WTC11 (cell line): ENCODE data around the gene ALDH5A1. TPM values are rescaled to one million over a fixed set of nuclear protein-coding genes. Genes with fewer than 3 reads are reported as not detected.

Experiments
- ATAC-seq: fragments of 200-7000 bp; cut with Tn5 transposase; 2 replicates; pipeline ENCODE4 v1.10.0; 2021; ENCODE audit warnings: mild to moderate bottlenecking, moderate library complexity
- CTCF ChIA-PET: fragments of 300-600 bp; sonication (Branson Sonifier 250); formaldehyde crosslinking; loops from one replicate; lab custom pipeline; 2021; ENCODE audit warnings: antibody characterized with exemption; lab: Charles Lee
- POLR2A ChIA-PET: fragments of 350-600 bp; sonication (Branson Sonifier 250); formaldehyde crosslinking; loops from one replicate; lab custom pipeline; 2021; ENCODE audit warnings: antibody characterized with exemption; lab: Charles Lee
- DNase-seq: peaks from one replicate; pipeline ENCODE4 v3.0.0; 2021; ENCODE audit warnings: low spot score
- H3K27ac Mint-ChIP-seq: 2 replicates; pipeline ENCODE4 v1.8.0; 2021; ENCODE audit warnings: mixed read lengths
- H3K27me3 Mint-ChIP-seq: 2 replicates; pipeline ENCODE4 v1.8.0; 2021; ENCODE audit warnings: low read depth, mild to moderate bottlenecking, moderate library complexity, mixed read lengths
- H3K36me3 Mint-ChIP-seq: 2 replicates; pipeline ENCODE4 v1.8.0; 2021; ENCODE audit warnings: mixed read lengths
- H3K4me1 Mint-ChIP-seq: 2 replicates; pipeline ENCODE4 v1.8.0; 2022; ENCODE audit warnings: mixed read lengths
- H3K4me3 Mint-ChIP-seq: 2 replicates; pipeline ENCODE4 v1.8.0; 2021; ENCODE audit warnings: mild to moderate bottlenecking, moderate library complexity, mixed read lengths
- H3K9me3 Mint-ChIP-seq: 2 replicates; pipeline ENCODE4 v1.8.0; 2021; ENCODE audit warnings: mixed read lengths
- ATF3 ChIP-seq: sonication (generic); formaldehyde crosslinking; conservative IDR thresholded peaks from 2 replicates; pipeline ENCODE4 v1.8.1; 2022; ENCODE audit warnings: mild to moderate bottlenecking, missing genetic modification reagents
- ATF6 ChIP-seq: sonication (generic); formaldehyde crosslinking; IDR thresholded peaks from 2 replicates; pipeline ENCODE4 v1.8.1; 2023; ENCODE audit warnings: mild to moderate bottlenecking, missing genetic modification reagents
- CREB1 ChIP-seq: sonication (generic); formaldehyde crosslinking; IDR thresholded peaks from 2 replicates; pipeline ENCODE4 v1.8.0; 2023; ENCODE audit warnings: mild to moderate bottlenecking, missing genetic modification reagents
- CREM ChIP-seq: sonication (generic); formaldehyde crosslinking; IDR thresholded peaks from 2 replicates; pipeline ENCODE4 v1.8.1; 2022; ENCODE audit warnings: mild to moderate bottlenecking, missing genetic modification reagents, moderate library complexity
- E2F4 ChIP-seq: sonication (generic); formaldehyde crosslinking; IDR thresholded peaks from 2 replicates; pipeline ENCODE4 v1.8.1; 2022; ENCODE audit warnings: low read depth, mild to moderate bottlenecking, moderate library complexity, missing genetic modification reagents, borderline replicate concordance
- E2F5 ChIP-seq: sonication (generic); formaldehyde crosslinking; IDR thresholded peaks from 2 replicates; pipeline ENCODE4 v1.8.1; 2022; ENCODE audit warnings: mild to moderate bottlenecking, moderate library complexity, missing genetic modification reagents
- ESRRA ChIP-seq: sonication (generic); formaldehyde crosslinking; IDR thresholded peaks from 2 replicates; pipeline ENCODE4 v1.8.1; 2022; ENCODE audit warnings: mild to moderate bottlenecking, missing genetic modification reagents, borderline replicate concordance
- ETV6 ChIP-seq: sonication (generic); formaldehyde crosslinking; IDR thresholded peaks from 2 replicates; pipeline ENCODE4 v1.8.1; 2022; ENCODE audit warnings: mild to moderate bottlenecking, missing genetic modification reagents
- GRHL2 ChIP-seq: fragments of 250-450 bp; sonication (Bioruptor Pico); IDR thresholded peaks from 2 replicates; pipeline ENCODE4 v1.8.0; 2022; ENCODE audit warnings: mild to moderate bottlenecking, moderate library complexity; ENCODE audit not compliant: insufficient replicate concordance, severe bottlenecking
- HMGA2 ChIP-seq: fragments of 250-450 bp; sonication (Bioruptor Pico); IDR thresholded peaks from 2 replicates; pipeline ENCODE4 v1.4.0; 2021; ENCODE audit warnings: mild to moderate bottlenecking, moderate library complexity
- HMGXB4 ChIP-seq: sonication (generic); formaldehyde crosslinking; IDR thresholded peaks from 2 replicates; pipeline ENCODE4 v1.8.1; 2023; ENCODE audit warnings: mild to moderate bottlenecking, moderate library complexity, missing genetic modification reagents
- JAZF1 ChIP-seq: fragments of 250-450 bp; sonication (Bioruptor Pico); IDR thresholded peaks from 2 replicates; pipeline ENCODE4 v1.9.0; 2021; ENCODE audit warnings: moderate library complexity, mild to moderate bottlenecking, inconsistent platforms
- MLX ChIP-seq: sonication (generic); formaldehyde crosslinking; IDR thresholded peaks from 2 replicates; pipeline ENCODE4 v1.8.1; 2023; ENCODE audit warnings: mild to moderate bottlenecking, missing genetic modification reagents, moderate library complexity
- NFYB ChIP-seq: sonication (generic); formaldehyde crosslinking; conservative IDR thresholded peaks from 2 replicates; pipeline ENCODE4 v1.8.0; 2022; ENCODE audit warnings: low read depth, missing genetic modification reagents
- NR2C2 ChIP-seq: sonication (generic); formaldehyde crosslinking; IDR thresholded peaks from 2 replicates; pipeline ENCODE4 v1.8.0; 2022; ENCODE audit warnings: mild to moderate bottlenecking, missing genetic modification reagents
- PRRX2 ChIP-seq: fragments of 250-450 bp; sonication (Bioruptor Pico); IDR thresholded peaks from 2 replicates; pipeline ENCODE4 v1.8.0; 2021; ENCODE audit warnings: mild to moderate bottlenecking
- SOX15 ChIP-seq: fragments of 250-450 bp; sonication (Bioruptor Pico); IDR thresholded peaks from 2 replicates; pipeline ENCODE4 v1.9.0; 2021; ENCODE audit warnings: mild to moderate bottlenecking
- SP1 ChIP-seq: sonication (generic); formaldehyde crosslinking; conservative IDR thresholded peaks from 2 replicates; pipeline ENCODE4 v1.8.1; 2022; ENCODE audit warnings: missing genetic modification reagents
- STAT6 ChIP-seq: sonication (generic); formaldehyde crosslinking; conservative IDR thresholded peaks from 2 replicates; pipeline ENCODE4 v1.8.1; 2023; ENCODE audit warnings: mild to moderate bottlenecking, low read depth, missing genetic modification reagents, moderate library complexity
- TCF7 ChIP-seq: sonication (generic); formaldehyde crosslinking; IDR thresholded peaks from 2 replicates; pipeline ENCODE4 v1.8.0; 2022; ENCODE audit warnings: mild to moderate bottlenecking, low read depth, missing genetic modification reagents, moderate library complexity
- TP53 ChIP-seq: sonication (generic); formaldehyde crosslinking; IDR thresholded peaks from 2 replicates; pipeline ENCODE4 v1.8.1; 2023; ENCODE audit warnings: mild to moderate bottlenecking, missing genetic modification reagents
- USF1 ChIP-seq: sonication (generic); formaldehyde crosslinking; IDR thresholded peaks from 2 replicates; pipeline ENCODE4 v1.8.0; 2022; ENCODE audit warnings: mild to moderate bottlenecking, missing genetic modification reagents
- ZBTB43 ChIP-seq: sonication (generic); formaldehyde crosslinking; IDR thresholded peaks from 2 replicates; pipeline ENCODE4 v1.8.1; 2023; ENCODE audit warnings: mild to moderate bottlenecking, missing genetic modification reagents
- ZNF396 ChIP-seq: fragments of 250-450 bp; sonication (Bioruptor Pico); IDR thresholded peaks from 2 replicates; pipeline ENCODE4 v1.8.0; 2021; ENCODE audit warnings: mild to moderate bottlenecking, moderate library complexity, borderline replicate concordance
- ZNF416 ChIP-seq: fragments of 250-450 bp; sonication (Bioruptor Pico); IDR thresholded peaks from 2 replicates; pipeline ENCODE4 v1.9.0; 2021; ENCODE audit warnings: mild to moderate bottlenecking, inconsistent platforms
- total RNA-seq: library from RNA; stranded (reverse); gene quantifications from 3 replicates; pipeline ENCODE4 v1.2.3, GENCODE V29; 2021

ALDH5A1 gene
- total RNA-seq, 1 experiment from 2014 or later, result 5.1 TPM

GRCh38 chr6:24539416-24539815, 44.6 kb downstream of the ALDH5A1 start:
- no peak overlapping the region for H3K4me3 Mint-ChIP-seq
- no peak for DNase-seq
- ChIA-PET CTCF (interaction anchor here (1.0 to 1.1 kb wide), 2 partner anchors 18 to 44 kb away, joined by 3 to 7 read pairs; no protein-coding TSS in a partner anchor), POLR2A (no interaction called here)
- H3K36me3 Mint-ChIP-seq, result no peaks in the 10 kb centered on the region
- H3K27ac Mint-ChIP-seq, result no peak overlapping the region
- H3K4me1 Mint-ChIP-seq, result 0 out of 2 replicates have a peak, but pooled peaks cover 6% of the 10 kb centered on the region
- H3K9me3 Mint-ChIP-seq, result peaks cover 7% of the 10 kb centered on the region
- TF ChIP-seq ESRRA (CRISPR knock-in tag) (no peak), HMGA2 (no peak), PRRX2 (CRISPR knock-in tag) (no peak), E2F5 (CRISPR knock-in tag) (no peak), ZBTB43 (no peak), ETV6 (CRISPR knock-in tag) (no peak), JAZF1 (CRISPR knock-in tag) (no peak), ATF3 (CRISPR knock-in tag) (no peak), TCF7 (CRISPR knock-in tag) (no peak), SOX15 (no peak), TP53 (CRISPR knock-in tag) (no peak), USF1 (CRISPR knock-in tag) (no peak), HMGXB4 (CRISPR knock-in tag) (no peak), STAT6 (CRISPR knock-in tag) (no peak), NR2C2 (CRISPR knock-in tag) (no peak), CREM (CRISPR knock-in tag) (no peak), GRHL2 (no peak), CREB1 (CRISPR knock-in tag) (no peak)
- H3K27me3 Mint-ChIP-seq, result no peaks in the 10 kb centered on the region
- no peak for ATAC-seq

GRCh38 chr6:24540197-24540596, 45.4 kb downstream of the ALDH5A1 start:
- H3K27me3 Mint-ChIP-seq, result no peaks in the 10 kb centered on the region
- POLR2A ChIA-PET, result no interaction called here
- H3K27ac Mint-ChIP-seq, result no peak overlapping the region
- H3K4me1 Mint-ChIP-seq, result 0 out of 2 replicates have a peak, but pooled peaks cover 6% of the 10 kb centered on the region
- DNase-seq, result no peak
- no peak overlapping the region for H3K4me3 Mint-ChIP-seq
- ATAC-seq, result no peak
- H3K9me3 Mint-ChIP-seq, result peaks cover 7% of the 10 kb centered on the region
- H3K36me3 Mint-ChIP-seq, result no peaks in the 10 kb centered on the region
- CTCF ChIA-PET, result no interaction called here
- TF ChIP-seq TCF7 (CRISPR knock-in tag), result no peak
- TF ChIP-seq ZNF396 (CRISPR knock-in tag), result no peak
- no peak for TF ChIP-seq MLX (CRISPR knock-in tag)
- no peak for TF ChIP-seq E2F4 (CRISPR knock-in tag)
- no peak for TF ChIP-seq TP53 (CRISPR knock-in tag)
- no peak for TF ChIP-seq ATF6
- no peak for TF ChIP-seq NFYB
- TF ChIP-seq ZNF416, result no peak
- no peak for TF ChIP-seq SOX15
- no peak for TF ChIP-seq SP1
